K562 (cell line): ENCODE data around the gene GSTA2. TPM values are rescaled to one million over a fixed set of nuclear protein-coding genes. Genes with fewer than 3 reads are reported as not detected.

Source experiments
- ATAC-seq: fragments of 200-7000 bp; cut with Tn5 transposase; 3 replicates; pipeline ENCODE4 v1.9.1; 2020; ENCODE audit warnings: moderate library complexity
- BruUV-seq: library from RNA; stranded (reverse); fragments of 400-500 nt; replicated peaks from 2 replicates; lab custom pipeline; 2021; lab: Mats Ljungman, UMichigan
- CTCF ChIA-PET: fragments of 300-600 bp; formaldehyde crosslinking; extraction: SDS; loops from one replicate; lab custom pipeline; 2021; ENCODE audit warnings: low intra/inter-chr PET ratio; lab: Yijun Ruan, JAX
- POLR2A ChIA-PET: fragments of 300-600, 350-650 bp; sonication (Branson Sonifier 250); formaldehyde crosslinking; extraction: SDS; loops from one replicate; lab custom pipeline; 2021; ENCODE audit warnings: antibody characterized with exemption, inconsistent platforms; lab: Yijun Ruan, JAX
- DNase-seq, 4 experiments: peaks; one replicate each; pipeline versions ENCODE4 v3.0.0 to v3.0.0-alpha.2; 2011 to 2018; ENCODE audit warnings: low spot score in 3 of 4, mixed read lengths in 3 of 4; ENCODE audit errors: extremely low read depth in 1 of 4
- FAIRE-seq: peaks from 2 replicates; lab custom pipeline; 2011; peaks lifted over from hg19 to GRCh38; lab: Jason Lieb, UNC
- H2AFZ ChIP-seq: 2 replicates; pipeline ENCODE4 v1.6.0; 2011; ENCODE audit warnings: low read depth, low read length, control low read depth, inconsistent platforms
- H3K27ac ChIP-seq: fragments of 200-600 bp; 3 replicates; pipeline ENCODE4 v1.8.0; 2011; ENCODE audit warnings: low read depth, mild to moderate bottlenecking, control low read depth, inconsistent platforms, low read length, moderate library complexity, mixed read lengths; ENCODE audit errors: extremely low read depth
- H3K27me3 ChIP-seq, 2 experiments: fragments of 300-600 bp in 1 of 2; 2 replicates in 1 of 2; 3 replicates in 1 of 2; pipeline versions ENCODE4 v1.6.0 to v1.8.0; 2011; ENCODE audit warnings: inconsistent platforms in 2 of 2, low read length in 2 of 2, mild to moderate bottlenecking in 1 of 2, mixed read lengths in 1 of 2, moderate library complexity in 1 of 2; ENCODE audit not compliant: control insufficient read depth in 2 of 2, insufficient read depth in 2 of 2
- H3K36me3 ChIP-seq: fragments of 300-600 bp; 3 replicates; pipeline ENCODE4 v1.8.0; 2011; ENCODE audit warnings: mild to moderate bottlenecking, low read length, inconsistent platforms; ENCODE audit not compliant: control insufficient read depth, insufficient read depth
- H3K4me1 ChIP-seq, 2 experiments: fragments of 200-600 bp in 1 of 2; replicated peaks in 1 of 2; 2 replicates in 1 of 2; 3 replicates in 1 of 2; pipeline versions ENCODE4 v1.5.1 to v1.8.0; 2011; ENCODE audit warnings: inconsistent platforms in 2 of 2, low read length in 2 of 2, mild to moderate bottlenecking in 1 of 2, mixed read lengths in 1 of 2, moderate library complexity in 1 of 2; ENCODE audit not compliant: control insufficient read depth in 2 of 2, insufficient read depth in 2 of 2
- H3K4me2 ChIP-seq: 2 replicates; pipeline ENCODE4 v1.6.1; 2011; ENCODE audit warnings: low read length, control low read depth, inconsistent platforms, mixed read lengths; ENCODE audit not compliant: insufficient read depth
- H3K4me3 ChIP-seq: fragments of 200-600 bp; sonication (generic), shearing (Covaris generic); 2 replicates; pipeline ENCODE4 v1.5.1; 2016; ENCODE audit warnings: control low read depth, inconsistent platforms
- H3K79me2 ChIP-seq: fragments of 200-600 bp; 3 replicates; pipeline ENCODE4 v1.8.0; 2011; ENCODE audit warnings: low read length, inconsistent platforms; ENCODE audit not compliant: control insufficient read depth, insufficient read depth
- H3K9ac ChIP-seq, 2 experiments: 2 replicates each; pipeline versions ENCODE4 v1.6.0 to v1.6.1; 2011; ENCODE audit warnings: low read depth in 2 of 2, low read length in 2 of 2, control low read depth in 1 of 2, inconsistent platforms in 1 of 2, mild to moderate bottlenecking in 1 of 2, mixed read lengths in 1 of 2; ENCODE audit not compliant: insufficient read depth in 1 of 2
- H3K9me1 ChIP-seq: one replicate; pipeline ENCODE4 v1.6.0; 2011; ENCODE audit warnings: inconsistent platforms, mild to moderate bottlenecking, low read length, moderate library complexity; ENCODE audit not compliant: control insufficient read depth, insufficient read depth
- H3K9me3 ChIP-seq: replicated peaks from 2 replicates; pipeline ENCODE4 v1.5.1; 2011; ENCODE audit warnings: low read depth, low read length, inconsistent platforms; ENCODE audit not compliant: control insufficient read depth, insufficient read depth
- H4K20me1 ChIP-seq: replicated peaks from 2 replicates; pipeline ENCODE4 v1.6.1; 2011; ENCODE audit warnings: low read length, inconsistent platforms, mixed read lengths; ENCODE audit not compliant: control insufficient read depth, insufficient read depth
- CBX1 ChIP-seq: sonication (generic); IDR thresholded peaks from 2 replicates; pipeline ENCODE4 v1.6.1; 2016; ENCODE audit warnings: antibody characterized with exemption, low read depth, mild to moderate bottlenecking
- CBX2 ChIP-seq: fragments of 200-600 bp; sonication (generic); IDR thresholded peaks from one replicate; pipeline ENCODE4 v1.6.1; 2012; ENCODE audit warnings: mild to moderate bottlenecking, low read length, inconsistent platforms; ENCODE audit not compliant: insufficient read depth, poor library complexity, severe bottlenecking
- E2F8 ChIP-seq: fragments of 450-650 bp; IDR thresholded peaks from 2 replicates; pipeline ENCODE4 v1.7.1; 2018; ENCODE audit warnings: mild to moderate bottlenecking, low read depth; ENCODE audit not compliant: partially characterized antibody
- ILF3 ChIP-seq: fragments of 450-650 bp; IDR thresholded peaks from 2 replicates; pipeline ENCODE4 v1.6.1; 2018; ENCODE audit warnings: antibody characterized with exemption, mild to moderate bottlenecking, moderate library complexity, borderline replicate concordance
- ILK ChIP-seq: fragments of 450-650 bp; IDR thresholded peaks from 2 replicates; pipeline ENCODE4 v1.6.1; 2016; ENCODE audit warnings: missing genetic modification characterization, low read depth, mild to moderate bottlenecking, missing compliant biosample characterization, moderate library complexity, borderline replicate concordance
- KDM5B ChIP-seq: fragments of 200-600 bp; sonication (generic); IDR thresholded peaks from 2 replicates; pipeline ENCODE4 v1.6.1; 2012; ENCODE audit warnings: low read depth, mild to moderate bottlenecking, moderate library complexity, low read length, control low read depth, inconsistent platforms; ENCODE audit not compliant: insufficient replicate concordance
- NCOA6 ChIP-seq: fragments of 450-650 bp; IDR thresholded peaks from 2 replicates; pipeline ENCODE4 v1.6.1; 2017; ENCODE audit warnings: mild to moderate bottlenecking
- NELFE ChIP-seq: IDR thresholded peaks from 2 replicates; pipeline ENCODE4 v1.6.1; 2011; ENCODE audit warnings: mild to moderate bottlenecking; ENCODE audit not compliant: insufficient read depth, insufficient read length
- NEUROD1 ChIP-seq: fragments of 150-350 bp; IDR thresholded peaks from 2 replicates; pipeline ENCODE4 v1.6.1; 2014; ENCODE audit warnings: borderline replicate concordance, low read length, low read depth; ENCODE audit not compliant: partially characterized antibody
- NFE2 ChIP-seq: IDR thresholded peaks from 2 replicates; pipeline ENCODE4 v1.6.1; 2014; ENCODE audit warnings: antibody characterized with exemption, low read depth
- OTX1 ChIP-seq: fragments of 450-650 bp; formaldehyde crosslinking; IDR thresholded peaks from 2 replicates; pipeline ENCODE4 v1.4.0; 2022; ENCODE audit warnings: mild to moderate bottlenecking
- PCBP1 ChIP-seq: fragments of 200-400 bp; formaldehyde crosslinking; IDR thresholded peaks from 2 replicates; pipeline ENCODE4 v1.6.1; 2018; ENCODE audit warnings: mild to moderate bottlenecking, low read depth, low read length; ENCODE audit not compliant: poor library complexity, severe bottlenecking
- PTBP1 ChIP-seq: fragments of 200-400 bp; formaldehyde crosslinking; IDR thresholded peaks from 2 replicates; pipeline ENCODE4 v1.6.1; 2017; ENCODE audit warnings: low read depth, low read length
- RBM15 ChIP-seq: fragments of 200-400 bp; formaldehyde crosslinking; IDR thresholded peaks from 2 replicates; pipeline ENCODE4 v1.6.1; 2018; ENCODE audit warnings: mild to moderate bottlenecking, low read length, moderate library complexity; ENCODE audit not compliant: insufficient read depth
- TFAM ChIP-seq: fragments of 250-450 bp; sonication (Bioruptor Pico); conservative IDR thresholded peaks from 2 replicates; pipeline ENCODE4 v1.5.0; 2021; ENCODE audit warnings: mild to moderate bottlenecking, moderate library complexity
- TGIF2 ChIP-seq: sonication (generic); formaldehyde crosslinking; IDR thresholded peaks from 2 replicates; pipeline ENCODE4 v1.8.1; 2022; ENCODE audit warnings: mild to moderate bottlenecking, missing genetic modification reagents, moderate library complexity
- ZNF124 ChIP-seq: sonication (generic); formaldehyde crosslinking; IDR thresholded peaks from 2 replicates; pipeline ENCODE4 v1.8.1; 2022; ENCODE audit warnings: missing genetic modification reagents
- ZNF184 ChIP-seq: sonication (generic); formaldehyde crosslinking; IDR thresholded peaks from 2 replicates; pipeline ENCODE4 v1.5.0; 2020; ENCODE audit warnings: missing genetic modification reagents
- ZNF347 ChIP-seq: fragments of 450-650 bp; formaldehyde crosslinking; IDR thresholded peaks from 2 replicates; pipeline ENCODE4 v1.4.0; 2020; ENCODE audit warnings: low read depth, mild to moderate bottlenecking, moderate library complexity
- WGBS: fragments of 100-300 bp; shearing (Covaris generic); methylation state at CpG from one replicate; pipeline ENCODE4 v1.1.6; 2016; ENCODE audit warnings: low coverage, mixed read lengths; ENCODE audit not compliant: insufficient coverage; ENCODE audit errors: missing lambda C conversion rate; 5-methylcytosine and 5-hydroxymethylcytosine counted together
- in situ Hi-C: fragments of 300-500 bp; cut with MboI; formaldehyde crosslinking; loops from 4 replicates; pipeline ENCODE4 v1.15.0; 2018; ENCODE audit warnings: inconsistent platforms, mixed read lengths
- intact Hi-C: fragments of 100-400 bp; cut with micrococcal nuclease; formaldehyde crosslinking; loops from 2 replicates; pipeline ENCODE4 v1.14.2; 2022
- polyA plus RNA-seq, 8 experiments: library from polyadenylated mRNA; depleted of rRNA in 4 of 8; stranded (reverse) in 5 of 8; unstranded in 3 of 8; fragments of >200 nt; fragmentation: Nextera tagmentation in 2 of 8; fragmentation: Illumina TruSeq in 1 of 8; extraction: Ambion mirVana in 2 of 8; extraction: Trizol in 1 of 8; gene quantifications; 2 replicates each; pipeline versions ENCODE4 v1.2.1 to v1.2.3, GENCODE V29; 2011 to 2014; ENCODE audit warnings: inconsistent platforms in 1 of 8, missing spikeins in 1 of 8
- total RNA-seq, 7 experiments: library from RNA; depleted of rRNA in 6 of 7; stranded (reverse); fragments of >200 nt in 6 of 7; fragmentation: Illumina TruSeq in 2 of 7; extraction: Trizol in 2 of 7; gene quantifications; 2 replicates each; pipeline versions ENCODE4 v1.2.1 to v1.2.3, GENCODE V29; 2011 to 2021; ENCODE audit warnings: low replicate concordance in 1 of 7
- TF ChIP-seq, protein P1 (sequence below): fragments of 250-450 bp; sonication (Bioruptor Pico); IDR thresholded peaks from 2 replicates; pipeline ENCODE4 v1.5.1; 2021; ENCODE audit warnings: mild to moderate bottlenecking

Gene GSTA2
- total and polyA plus RNA-seq, 9 of the 15 experiments (the other 6 are each of a cell fraction or from before 2014, with no cell fraction given), result 0.11 to 0.24 (median 0.14) TPM; not detected in 3

- Histone ChIP-seq H3K4me3 (no peak overlapping the region), H3K36me3 (no peaks in the 10 kb centered on the region), H3K4me1 (peaks cover 0 to 7% of the 10 kb centered on the region in 2 experiments; a peak in 3 of 5 replicates), H3K79me2 (no peaks in the 10 kb centered on the region), H4K20me1 (no peaks in the 10 kb centered on the region), H3K9ac (no peak overlapping the region), H2AFZ (no peak overlapping the region), H3K4me2 (no peak overlapping the region), H3K9me3 (peaks cover 2% of the 10 kb centered on the region; the same call in 1 of the 2 replicates), H3K27ac (no peak overlapping the region), H3K9me1 (no peaks in the 10 kb centered on the region), H3K27me3 (no peaks in the 10 kb centered on the region)
- CTCF ChIA-PET, result no interaction called here
- intact Hi-C loops (no loop called here), in situ Hi-C loops (loop anchor here (5.0 kb wide), 1 partner anchor 39 kb away; no protein-coding TSS in a partner anchor)
- DNase-seq (peak in 1 of 4 experiments; percentile 36), ATAC-seq (peak; percentile 54; the same call in 2 of the 3 replicates), FAIRE-seq (peak; percentile 19)
- POLR2A ChIA-PET, result no interaction called here
- WGBS, result 6% methylated on average over 3 of the region's 3 CpGs
- BruUV-seq, result no TSS peak
- TF ChIP-seq E2F8 (no peak), TFAM (CRISPR knock-in tag) (no peak), TGIF2 (CRISPR knock-in tag) (no peak), ILK (tag) (no peak), KDM5B (no peak), NFE2 (peak; percentile 84), NCOA6 (no peak), OTX1 (CRISPR knock-in tag) (no peak), PTBP1 (no peak), CBX1 (no peak), RBM15 (no peak), ILF3 (no peak), NELFE (no peak), CBX2 (no peak), ZNF347 (no peak), PCBP1 (no peak), NEUROD1 (no peak), ZNF184 (CRISPR knock-in tag) (no peak), ZNF124 (no peak)
- TF ChIP-seq, protein P1, sequence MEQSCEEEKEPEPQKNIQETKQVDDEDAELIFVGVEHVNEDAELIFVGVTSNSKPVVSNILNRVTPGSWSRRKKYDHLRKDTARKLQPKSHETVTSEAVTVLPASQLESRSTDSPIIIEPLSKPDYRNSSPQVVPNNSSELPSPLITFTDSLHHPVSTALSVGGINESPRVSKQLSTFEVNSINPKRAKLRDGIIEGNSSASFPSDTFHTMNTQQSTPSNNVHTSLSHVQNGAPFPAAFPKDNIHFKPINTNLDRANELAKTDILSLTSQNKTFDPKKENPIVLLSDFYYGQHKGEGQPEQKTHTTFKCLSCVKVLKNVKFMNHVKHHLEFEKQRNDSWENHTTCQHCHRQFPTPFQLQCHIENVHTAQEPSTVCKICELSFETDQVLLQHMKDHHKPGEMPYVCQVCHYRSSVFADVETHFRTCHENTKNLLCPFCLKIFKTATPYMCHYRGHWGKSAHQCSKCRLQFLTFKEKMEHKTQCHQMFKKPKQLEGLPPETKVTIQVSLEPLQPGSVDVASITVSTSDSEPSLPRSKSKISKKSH (CRISPR knock-in tag), result no peak
These were observed 25.2 kb upstream of the GSTA2 start for GRCh38 chr6:52788478-52788877.
